ENCODE data around the gene TIMELESS.
"Not testable (repeated sequence)": the region's sequence is repeated elsewhere in the genome, so short reads cannot be mapped to it uniquely, and the experiment has no call there.

Gene TIMELESS

GRCh38 chr12:56408799-56409417 lies 40.3 kb downstream of the TIMELESS start:
- Histone ChIP-seq H3K27me3 (no peaks in the 10 kb centered on the region), H3K27ac (no peak overlapping the region), H3K4me1 (no peaks in the 10 kb centered on the region), H3K9ac (no peak overlapping the region), H4K20me1 (no peaks in the 10 kb centered on the region), H3K9me3 (no peaks in the 10 kb centered on the region), H3K4me2 (no peak overlapping the region), H3K4me3 (no peak overlapping the region), H3K36me3 (peaks cover 13% of the 10 kb centered on the region)
- TF ChIP-seq Cebpa-rat (IDR thresholded peaks at IDR 0.05), result no peak

- not testable (repeated sequence) for H3K27me3 ChIP-seq, H3K36me3 ChIP-seq
Measured at GRCh38 chr12:56404227-56404626, 45.0 kb downstream of the TIMELESS start.

GRCh38 chr12:56401612-56402011 lies 47.6 kb downstream of the TIMELESS start:
- peaks cover 18% of the 10 kb centered on the region for H3K9me3 ChIP-seq
- not testable (repeated sequence) for H3K27me3 ChIP-seq, H4K20me1 ChIP-seq, H3K4me2 ChIP-seq, H3K9ac ChIP-seq, H3K27ac ChIP-seq, H3K4me1 ChIP-seq, H3K4me3 ChIP-seq, H3K36me3 ChIP-seq

More at GRCh38 chr12:56404227-56404626, 45.0 kb downstream of the TIMELESS start:
- H3K9ac ChIP-seq, H3K9me3 ChIP-seq, H4K20me1 ChIP-seq, H3K4me1 ChIP-seq, H3K27ac ChIP-seq, H3K4me2 ChIP-seq, H3K4me3 ChIP-seq: not testable (repeated sequence)

- H3K4me2 ChIP-seq, H3K36me3 ChIP-seq, H3K4me1 ChIP-seq, H3K27ac ChIP-seq, H4K20me1 ChIP-seq, H3K9ac ChIP-seq, H3K27me3 ChIP-seq, H3K4me3 ChIP-seq: not testable (repeated sequence)
- H3K9me3 ChIP-seq, result peaks cover 21% of the 10 kb centered on the region
Measured at GRCh38 chr12:56401125-56401524, 48.1 kb downstream of the TIMELESS start.

GRCh38 chr12:56399466-56399865 lies 49.8 kb downstream of the TIMELESS start:
- H4K20me1 ChIP-seq, H3K27me3 ChIP-seq, H3K9ac ChIP-seq, H3K36me3 ChIP-seq, H3K4me3 ChIP-seq, H3K27ac ChIP-seq, H3K4me2 ChIP-seq, H3K4me1 ChIP-seq: not testable (repeated sequence)
- H3K9me3 ChIP-seq, result peaks cover 32% of the 10 kb centered on the region

GRCh38 chr12:56398324-56398723 lies 50.9 kb downstream of the TIMELESS start:
- Histone ChIP-seq H3K9ac (no peak overlapping the region), H3K9me3 (peaks cover 40% of the 10 kb centered on the region), H4K20me1 (no peaks in the 10 kb centered on the region), H3K4me3 (no peak overlapping the region), H3K27me3 (no peaks in the 10 kb centered on the region), H3K4me1 (no peaks in the 10 kb centered on the region), H3K36me3 (no peaks in the 10 kb centered on the region), H3K4me2 (no peak overlapping the region), H3K27ac (no peak overlapping the region)
- TF ChIP-seq Cebpa-rat (IDR thresholded peaks at IDR 0.05), result no peak

- Histone ChIP-seq H3K27me3 (no peaks in the 10 kb centered on the region), H3K4me1 (peaks cover 14% of the 10 kb centered on the region), H3K36me3 (no peaks in the 10 kb centered on the region), H3K9me3 (peaks cover 42% of the 10 kb centered on the region), H3K27ac (no peak overlapping the region), H3K9ac (no peak overlapping the region), H3K4me3 (no peak overlapping the region), H4K20me1 (no peaks in the 10 kb centered on the region), H3K4me2 (no peak overlapping the region)
- no peak for TF ChIP-seq Cebpa-rat (IDR thresholded peaks at IDR 0.05)
Measured at GRCh38 chr12:56392331-56392730, 56.9 kb downstream of the TIMELESS start.

GRCh38 chr12:56391721-56392120 lies 57.5 kb downstream of the TIMELESS start:
- no peak overlapping the region for H3K4me2 ChIP-seq
- H4K20me1 ChIP-seq, result no peaks in the 10 kb centered on the region
- peaks cover 42% of the 10 kb centered on the region for H3K9me3 ChIP-seq
- H3K4me1 ChIP-seq, result peaks cover 14% of the 10 kb centered on the region
- no peak overlapping the region for H3K4me3 ChIP-seq
- no peak for TF ChIP-seq Cebpa-rat (IDR thresholded peaks at IDR 0.05)
- H3K27ac ChIP-seq, result no peak overlapping the region
- H3K27me3 ChIP-seq, result no peaks in the 10 kb centered on the region
- no peak overlapping the region for H3K9ac ChIP-seq
- no peaks in the 10 kb centered on the region for H3K36me3 ChIP-seq

- no peak for TF ChIP-seq Cebpa-rat (IDR thresholded peaks at IDR 0.05)
- no peak overlapping the region for H3K9ac ChIP-seq
- H3K4me1 ChIP-seq, result peaks cover 14% of the 10 kb centered on the region
- H3K27ac ChIP-seq, result no peak overlapping the region
- H3K36me3 ChIP-seq, result no peaks in the 10 kb centered on the region
- peak overlapping the region; percentile 20 for H3K4me2 ChIP-seq
- peaks cover 28% of the 10 kb centered on the region for H3K9me3 ChIP-seq
- no peaks in the 10 kb centered on the region for H3K27me3 ChIP-seq
- no peak overlapping the region for H3K4me3 ChIP-seq
- no peaks in the 10 kb centered on the region for H4K20me1 ChIP-seq
Measured at GRCh38 chr12:56389412-56389811, 59.8 kb downstream of the TIMELESS start.

- TF ChIP-seq Cebpa-rat (IDR thresholded peaks at IDR 0.05), result no peak
- no peaks in the 10 kb centered on the region for H4K20me1 ChIP-seq
- H3K27me3 ChIP-seq, result no peaks in the 10 kb centered on the region
- no peaks in the 10 kb centered on the region for H3K36me3 ChIP-seq
- peaks cover 10% of the 10 kb centered on the region for H3K9me3 ChIP-seq
- H3K27ac ChIP-seq, result no peak overlapping the region
- H3K9ac ChIP-seq, result no peak overlapping the region
- H3K4me3 ChIP-seq, result no peak overlapping the region
- no peak overlapping the region for H3K4me2 ChIP-seq
- peaks cover 14% of the 10 kb centered on the region for H3K4me1 ChIP-seq
Measured at GRCh38 chr12:56387152-56387736, 62.0 kb downstream of the TIMELESS start.

- H3K4me3 ChIP-seq, result no peak overlapping the region
- H3K27ac ChIP-seq, result no peak overlapping the region
- H3K4me1 ChIP-seq, result peaks cover 14% of the 10 kb centered on the region
- no peaks in the 10 kb centered on the region for H3K27me3 ChIP-seq
- TF ChIP-seq Cebpa-rat (IDR thresholded peaks at IDR 0.05), result no peak
- H4K20me1 ChIP-seq, result no peaks in the 10 kb centered on the region
- H3K9ac ChIP-seq, result no peak overlapping the region
- no peaks in the 10 kb centered on the region for H3K9me3 ChIP-seq
- no peaks in the 10 kb centered on the region for H3K36me3 ChIP-seq
- H3K4me2 ChIP-seq, result no peak overlapping the region
Measured at GRCh38 chr12:56385873-56386272, 63.4 kb downstream of the TIMELESS start.
